ENCODE results near the gene SMTN. TPM values are rescaled to one million over a fixed set of nuclear protein-coding genes. Genes with fewer than 3 reads are reported as not detected.
"Not testable (repeated sequence)": the region's sequence is repeated elsewhere in the genome, so short reads cannot be mapped to it uniquely, and the experiment has no call there.

The SMTN gene
- total RNA-seq, 1 donor from 2014 or later: 51.7 TPM

- TF ChIP-seq, protein P1, sequence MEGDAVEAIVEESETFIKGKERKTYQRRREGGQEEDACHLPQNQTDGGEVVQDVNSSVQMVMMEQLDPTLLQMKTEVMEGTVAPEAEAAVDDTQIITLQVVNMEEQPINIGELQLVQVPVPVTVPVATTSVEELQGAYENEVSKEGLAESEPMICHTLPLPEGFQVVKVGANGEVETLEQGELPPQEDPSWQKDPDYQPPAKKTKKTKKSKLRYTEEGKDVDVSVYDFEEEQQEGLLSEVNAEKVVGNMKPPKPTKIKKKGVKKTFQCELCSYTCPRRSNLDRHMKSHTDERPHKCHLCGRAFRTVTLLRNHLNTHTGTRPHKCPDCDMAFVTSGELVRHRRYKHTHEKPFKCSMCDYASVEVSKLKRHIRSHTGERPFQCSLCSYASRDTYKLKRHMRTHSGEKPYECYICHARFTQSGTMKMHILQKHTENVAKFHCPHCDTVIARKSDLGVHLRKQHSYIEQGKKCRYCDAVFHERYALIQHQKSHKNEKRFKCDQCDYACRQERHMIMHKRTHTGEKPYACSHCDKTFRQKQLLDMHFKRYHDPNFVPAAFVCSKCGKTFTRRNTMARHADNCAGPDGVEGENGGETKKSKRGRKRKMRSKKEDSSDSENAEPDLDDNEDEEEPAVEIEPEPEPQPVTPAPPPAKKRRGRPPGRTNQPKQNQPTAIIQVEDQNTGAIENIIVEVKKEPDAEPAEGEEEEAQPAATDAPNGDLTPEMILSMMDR (IDR thresholded peaks at IDR 0.05; ENCODE audit: insufficient read depth, low read length, poor library complexity, severe bottlenecking): no peak
- DNase-seq (ENCODE audit: low read depth): no peak
- H3K27me3 ChIP-seq (ENCODE audit: control insufficient read depth, insufficient read depth, low read length): no peaks in the 10 kb centered on the region
These were observed 25.9 kb upstream of the SMTN start for GRCh38 chr22:31055117-31055634.

DNA sequence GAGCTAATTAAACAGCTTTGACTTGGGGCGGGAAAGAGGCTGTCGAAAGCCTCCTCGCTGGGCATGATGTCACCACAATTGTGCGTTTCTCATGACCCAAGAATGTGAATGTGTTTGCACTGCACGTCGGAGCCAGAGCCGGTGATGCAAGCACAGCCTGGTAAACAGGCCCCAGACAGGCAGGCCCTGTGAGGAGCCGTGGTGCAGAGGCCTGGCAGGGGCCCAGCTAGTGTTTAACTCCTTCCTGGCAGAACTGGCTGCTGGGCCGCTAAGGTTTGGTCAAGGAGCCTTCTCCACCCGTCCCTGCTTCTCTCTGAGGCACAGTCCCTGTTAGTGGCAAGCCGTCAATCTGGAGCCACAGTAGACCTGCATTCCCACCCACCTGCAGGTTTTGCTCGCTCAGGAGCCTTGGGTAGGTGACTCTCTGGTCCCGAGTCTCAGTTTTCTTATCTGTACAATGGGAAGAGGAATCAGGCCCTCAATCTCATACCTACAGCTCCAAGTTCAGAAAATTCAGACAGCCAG lies 25.4 kb upstream of the SMTN start:
- TF ChIP-seq, protein P1 (IDR thresholded peaks at IDR 0.05; ENCODE audit: insufficient read depth, low read length, poor library complexity, severe bottlenecking): no peak
- no peak overlapping the region for H3K4me3 ChIP-seq (ENCODE audit: low read depth, low read length)

More at GRCh38 chr22:31055117-31055634, 25.9 kb upstream of the SMTN start:
- no peaks in the 10 kb centered on the region for H3K36me3 ChIP-seq (ENCODE audit: control insufficient read depth, insufficient read depth, low read length)
- H3K4me3 ChIP-seq (ENCODE audit: low read depth, low read length): no peak overlapping the region

GRCh38 chr22:31056986-31057599 lies 24.0 kb upstream of the SMTN start:
- no peaks in the 10 kb centered on the region for H3K27me3 ChIP-seq (ENCODE audit: control insufficient read depth, insufficient read depth, low read length)
- TF ChIP-seq, protein P1 (IDR thresholded peaks at IDR 0.05; ENCODE audit: insufficient read depth, low read length, poor library complexity, severe bottlenecking): no peak
- no peaks in the 10 kb centered on the region for H3K36me3 ChIP-seq (ENCODE audit: control insufficient read depth, insufficient read depth, low read length)
- H3K4me3 ChIP-seq (ENCODE audit: low read depth, low read length): no peak overlapping the region
- no peak for DNase-seq (ENCODE audit: low read depth)

More for the DNA sequence above, 25.4 kb upstream of the SMTN start:
- DNase-seq (ENCODE audit: low read depth): peak; percentile 88
- Histone ChIP-seq H3K36me3 (ENCODE audit: control insufficient read depth, insufficient read depth, low read length) (no peaks in the 10 kb centered on the region), H3K27me3 (ENCODE audit: control insufficient read depth, insufficient read depth, low read length) (no peaks in the 10 kb centered on the region)

- H3K27me3 ChIP-seq (ENCODE audit: control insufficient read depth, insufficient read depth, low read length); H3K4me3 ChIP-seq (ENCODE audit: low read depth, low read length); DNase-seq (ENCODE audit: low read depth); H3K36me3 ChIP-seq (ENCODE audit: control insufficient read depth, insufficient read depth, low read length): not testable (repeated sequence)
These were observed 21.5 kb upstream of the SMTN start for GRCh38 chr22:31059663-31060062.

GRCh38 chr22:31062566-31063230 lies 18.4 kb upstream of the SMTN start:
- DNase-seq (ENCODE audit: low read depth): no peak

DNA sequence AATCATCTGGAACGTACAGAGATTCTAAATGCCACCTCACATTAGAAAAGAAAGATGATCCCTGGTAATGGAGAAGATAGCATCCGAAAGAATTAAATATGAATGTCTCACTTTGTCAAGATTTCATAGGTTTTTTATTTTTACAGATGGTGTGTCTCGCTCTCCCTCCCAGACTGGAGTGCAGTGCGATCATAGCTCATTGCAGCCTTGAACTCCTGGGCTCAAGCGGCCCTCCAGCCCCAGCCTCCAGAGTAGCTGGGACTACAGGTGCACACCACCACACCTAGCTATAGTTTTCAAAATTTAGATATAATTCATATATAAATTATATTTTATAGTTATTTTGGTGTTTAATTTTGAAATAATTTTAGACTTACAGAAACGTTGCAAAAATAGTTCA lies 16.7 kb upstream of the SMTN start:
- H3K4me3 ChIP-seq (ENCODE audit: low read depth, low read length): no peak overlapping the region

More at GRCh38 chr22:31062566-31063230, 18.4 kb upstream of the SMTN start:
- Histone ChIP-seq H3K36me3 (ENCODE audit: control insufficient read depth, insufficient read depth, low read length) (no peaks in the 10 kb centered on the region), H3K27me3 (ENCODE audit: control insufficient read depth, insufficient read depth, low read length) (no peaks in the 10 kb centered on the region), H3K4me3 (ENCODE audit: low read depth, low read length) (no peak overlapping the region)
- TF ChIP-seq, protein P1 (IDR thresholded peaks at IDR 0.05; ENCODE audit: insufficient read depth, low read length, poor library complexity, severe bottlenecking): no peak

More for the DNA sequence above, 16.7 kb upstream of the SMTN start:
- TF ChIP-seq, protein P1 (IDR thresholded peaks at IDR 0.05; ENCODE audit: insufficient read depth, low read length, poor library complexity, severe bottlenecking): no peak
- no peaks in the 10 kb centered on the region for H3K36me3 ChIP-seq (ENCODE audit: control insufficient read depth, insufficient read depth, low read length)
- no peaks in the 10 kb centered on the region for H3K27me3 ChIP-seq (ENCODE audit: control insufficient read depth, insufficient read depth, low read length)
- DNase-seq (ENCODE audit: low read depth): no peak
